Right lobe of liver (tissue), 6 donors: ENCODE results near the gene DLG2. TPM values are rescaled to one million over a fixed set of nuclear protein-coding genes. Genes with fewer than 3 reads are reported as not detected.

Source experiments
- ATAC-seq, 4 donors: fragments of 200-7000 bp; cut with Tn5 transposase; one replicate each; pipeline ENCODE4 v1.9.1; 2020; ENCODE audit warnings: mild to moderate bottlenecking in 4 of 4, moderate library complexity in 4 of 4
- DNase-seq, 3 donors: peaks; one replicate each; pipeline ENCODE4 v3.0.0-alpha.2; 2020
- H3K27ac ChIP-seq, 3 donors: fragments of 200-600 bp; one replicate each; pipeline ENCODE4 v1.8.0; 2022
- H3K27me3 ChIP-seq, 2 donors: fragments of 200-600 bp; one replicate each; pipeline ENCODE4 v1.8.0; 2022
- H3K36me3 ChIP-seq, 4 donors: fragments of 200-600 bp; sonication (generic) in 1 of 4; one replicate each; pipeline versions ENCODE4 v1.5.1 to v1.8.0; 2017 to 2022; ENCODE audit warnings: control low read depth in 1 of 4
- H3K4me1 ChIP-seq, 4 donors: fragments of 200-600 bp; sonication (generic) in 1 of 4; one replicate each; pipeline versions ENCODE4 v1.5.1 to v1.8.0; 2017 to 2022; ENCODE audit warnings: control low read depth in 1 of 4
- H3K4me3 ChIP-seq, 3 donors: fragments of 200-600 bp; one replicate each; pipeline ENCODE4 v1.8.0; 2022
- H3K9me3 ChIP-seq, 4 donors: fragments of 200-600 bp; sonication (generic) in 1 of 4; one replicate each; pipeline versions ENCODE4 v1.5.1 to v1.8.0; 2017 to 2022; ENCODE audit warnings: control low read depth in 1 of 4
- POLR2A ChIP-seq: fragments of 450-650 bp; IDR thresholded peaks from one replicate; pipeline ENCODE4 v1.6.1; 2017; ENCODE audit warnings: antibody characterized with exemption, mild to moderate bottlenecking
- WGBS: methylation state at CpG from one replicate; pipeline ENCODE4 v1.1.6; 2018; ENCODE audit warnings: low coverage, low lambda C conversion rate; ENCODE audit not compliant: insufficient coverage; ENCODE audit errors: missing lambda C conversion rate; 5-methylcytosine and 5-hydroxymethylcytosine counted together
- intact Hi-C, 2 donors: fragments of 100-400 bp; cut with DNase I; formaldehyde crosslinking; loops; one replicate each; pipeline versions ENCODE4 v1.11.2 to v1.14.1; 2022
- total RNA-seq, 6 experiments: library from RNA; depleted of rRNA in 2 of 6; stranded (reverse); fragments of >200 nt in 2 of 6; fragmentation: NEBNext Ultra II Directional in 3 of 6; extraction: Animal tissue kit (Norgen Biotek cat#: 25700) in 3 of 6; gene quantifications; one replicate each; pipeline versions ENCODE4 v1.1.0 to v1.2.4, GENCODE V29; 2016 to 2023
- TF ChIP-seq, protein P1 (sequence below), 4 donors: fragments of 200-600 bp in 3 of 4; fragments of 450-650 bp in 1 of 4; IDR thresholded peaks; one replicate each; pipeline versions ENCODE4 v1.5.1 to v1.8.0; 2016 to 2022; ENCODE audit warnings: antibody characterized with exemption in 4 of 4, mild to moderate bottlenecking in 2 of 4
- donor health status: DM: no; HTN: yes; CAD: no.
- donor health status: DM: no; HTN: no; CAD: no.
- donor health status: DM: no; HTN: no; CAD: no.
- donor health status: DM: no; HTN: yes; CAD: no.
- donor health status: DM: no; HTN: yes; CAD: no.

Gene DLG2
- total RNA-seq, 6 experiments from 2014 or later: 1.2 to 6.4 (median 2.5) TPM

DNA sequence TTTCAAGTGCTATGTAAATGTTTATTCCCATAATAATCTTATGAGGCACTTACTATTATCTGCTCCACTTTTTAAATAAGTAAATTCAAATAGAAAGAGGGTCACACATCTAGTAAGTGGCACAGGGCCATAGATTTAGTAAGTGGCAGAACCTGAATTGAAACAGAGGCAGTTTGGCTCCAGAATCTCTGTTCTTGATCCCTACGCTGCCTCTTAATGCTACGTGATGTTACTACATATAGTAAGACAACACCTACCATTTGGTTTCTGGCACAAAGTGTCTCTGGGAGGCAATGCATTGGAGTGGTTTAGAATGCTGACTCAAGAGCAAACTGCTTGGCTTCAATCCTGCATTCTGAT, 1018.3 kb downstream of the DLG2 start:
- no peaks in the 10 kb centered on the region for H3K27me3 ChIP-seq
- WGBS: 100% methylated on average over 1 of the region's 2 CpGs
- no peak for TF ChIP-seq POLR2A
- TF ChIP-seq, protein P1, sequence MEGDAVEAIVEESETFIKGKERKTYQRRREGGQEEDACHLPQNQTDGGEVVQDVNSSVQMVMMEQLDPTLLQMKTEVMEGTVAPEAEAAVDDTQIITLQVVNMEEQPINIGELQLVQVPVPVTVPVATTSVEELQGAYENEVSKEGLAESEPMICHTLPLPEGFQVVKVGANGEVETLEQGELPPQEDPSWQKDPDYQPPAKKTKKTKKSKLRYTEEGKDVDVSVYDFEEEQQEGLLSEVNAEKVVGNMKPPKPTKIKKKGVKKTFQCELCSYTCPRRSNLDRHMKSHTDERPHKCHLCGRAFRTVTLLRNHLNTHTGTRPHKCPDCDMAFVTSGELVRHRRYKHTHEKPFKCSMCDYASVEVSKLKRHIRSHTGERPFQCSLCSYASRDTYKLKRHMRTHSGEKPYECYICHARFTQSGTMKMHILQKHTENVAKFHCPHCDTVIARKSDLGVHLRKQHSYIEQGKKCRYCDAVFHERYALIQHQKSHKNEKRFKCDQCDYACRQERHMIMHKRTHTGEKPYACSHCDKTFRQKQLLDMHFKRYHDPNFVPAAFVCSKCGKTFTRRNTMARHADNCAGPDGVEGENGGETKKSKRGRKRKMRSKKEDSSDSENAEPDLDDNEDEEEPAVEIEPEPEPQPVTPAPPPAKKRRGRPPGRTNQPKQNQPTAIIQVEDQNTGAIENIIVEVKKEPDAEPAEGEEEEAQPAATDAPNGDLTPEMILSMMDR (IDR thresholded peaks at IDR 0.05): no peak
- intact Hi-C loops: no loop called here
- no peaks in the 10 kb centered on the region for H3K36me3 ChIP-seq
- ATAC-seq (no peak), DNase-seq (no peak)
- no peak overlapping the region for H3K27ac ChIP-seq
- H3K4me3 ChIP-seq: no peak overlapping the region
- H3K9me3 ChIP-seq: no peaks in the 10 kb centered on the region
- H3K4me1 ChIP-seq: no peaks in the 10 kb centered on the region

DNA sequence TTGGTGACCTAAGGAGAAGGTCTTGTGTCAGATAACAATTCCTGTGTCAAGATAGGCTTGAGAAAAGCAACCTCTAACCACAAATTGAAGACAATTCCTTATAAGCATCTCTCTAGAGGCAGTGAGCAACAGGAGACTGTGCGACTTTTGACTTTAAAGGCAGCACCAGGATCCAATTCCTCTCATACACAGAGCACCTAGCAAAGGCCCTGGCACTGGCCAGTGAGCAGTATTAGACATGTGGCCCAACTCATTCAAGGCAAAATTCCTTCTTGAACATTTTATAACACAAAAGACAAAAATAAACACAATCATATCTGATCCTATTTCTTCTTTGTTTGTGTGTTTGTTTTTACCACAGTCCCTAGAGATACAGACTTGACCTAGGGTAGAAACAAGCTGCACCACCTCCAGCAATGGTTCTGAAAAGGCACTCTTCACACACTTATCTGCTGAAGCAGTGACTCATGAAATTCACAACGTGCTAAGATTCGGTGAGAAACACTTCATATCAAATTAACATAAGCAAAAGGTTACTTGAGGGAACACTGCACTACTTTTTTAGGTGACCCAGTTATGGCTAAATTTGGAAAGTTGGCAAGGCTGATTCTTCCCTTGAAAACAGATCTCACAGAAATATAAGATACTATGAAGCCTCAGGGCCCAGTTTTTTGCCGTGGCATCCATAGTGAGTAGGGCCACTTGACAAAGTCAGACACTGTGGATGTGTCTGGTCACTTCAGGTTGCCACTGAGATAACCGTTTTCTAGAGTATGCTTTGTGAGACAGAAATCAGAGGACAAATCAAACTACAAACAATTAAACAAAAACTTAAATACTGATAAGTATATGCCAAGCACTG, 1018.9 kb downstream of the DLG2 start:
- H3K27me3 ChIP-seq: no peaks in the 10 kb centered on the region
- intact Hi-C loops: no loop called here
- no peaks in the 10 kb centered on the region for H3K9me3 ChIP-seq
- no peaks in the 10 kb centered on the region for H3K4me1 ChIP-seq
- no peak for DNase-seq
- TF ChIP-seq, protein P1 (IDR thresholded peaks at IDR 0.05): no peak
- no peak for TF ChIP-seq POLR2A
- 45% methylated on average over 5 of the region's 5 CpGs for WGBS
- no peak overlapping the region for H3K4me3 ChIP-seq
- no peak overlapping the region for H3K27ac ChIP-seq
- ATAC-seq: no peak
- H3K36me3 ChIP-seq: no peaks in the 10 kb centered on the region

DNA sequence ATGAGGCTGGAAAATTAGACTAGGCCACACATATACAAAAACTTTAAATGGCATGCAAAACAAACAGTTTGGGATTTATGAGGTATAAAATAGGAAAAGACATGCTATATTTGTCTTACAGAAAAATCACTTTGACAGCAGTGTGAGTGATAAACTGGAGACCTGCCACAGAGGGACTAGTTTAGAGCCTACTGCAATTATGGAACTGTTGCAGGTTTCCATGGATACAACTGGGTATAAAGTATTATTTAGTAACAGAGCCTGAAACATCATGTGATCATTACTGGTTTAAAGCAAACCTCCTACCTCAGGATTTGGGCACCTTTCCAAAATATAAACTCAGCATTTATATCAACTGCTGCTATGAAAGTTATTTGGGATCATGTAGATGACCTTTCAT, 1032.5 kb downstream of the DLG2 start:
- DNase-seq: no peak
- TF ChIP-seq POLR2A: no peak
- TF ChIP-seq, protein P1 (IDR thresholded peaks at IDR 0.05): no peak

DNA sequence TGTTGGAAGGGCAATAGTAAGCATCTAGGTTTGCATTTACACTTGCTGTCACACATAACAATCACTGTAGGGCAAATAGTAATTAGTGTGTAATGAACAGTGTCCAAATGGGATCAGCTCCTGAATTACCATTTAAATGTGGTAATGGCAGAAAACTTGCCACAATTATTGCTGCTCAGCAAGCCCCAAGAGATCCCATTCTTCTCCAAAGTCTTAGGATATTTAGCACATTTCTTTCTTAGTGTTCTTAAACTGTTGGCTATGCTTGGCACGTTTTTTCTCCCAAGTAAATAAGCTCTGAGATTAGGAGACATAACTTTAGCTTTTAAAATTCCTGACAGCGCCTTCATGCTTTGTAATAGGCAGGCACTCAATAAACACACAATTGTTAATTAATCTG, 1037.0 kb downstream of the DLG2 start:
- Histone ChIP-seq H3K4me1 (no peaks in the 10 kb centered on the region), H3K36me3 (no peaks in the 10 kb centered on the region), H3K27ac (no peak overlapping the region), H3K4me3 (no peak overlapping the region), H3K9me3 (no peaks in the 10 kb centered on the region), H3K27me3 (no peaks in the 10 kb centered on the region)
- intact Hi-C loops: no loop called here
- no peak for TF ChIP-seq POLR2A
- TF ChIP-seq, protein P1 (IDR thresholded peaks at IDR 0.05): no peak
- ATAC-seq (no peak), DNase-seq (no peak)
- WGBS: 37% methylated on average over 2 of the region's 2 CpGs

More for the DNA sequence above, 1032.5 kb downstream of the DLG2 start:
- ATAC-seq: no peak
- no peaks in the 10 kb centered on the region for H3K27me3 ChIP-seq
- H3K4me3 ChIP-seq: no peak overlapping the region
- intact Hi-C loops: no loop called here
- no peaks in the 10 kb centered on the region for H3K36me3 ChIP-seq
- no peaks in the 10 kb centered on the region for H3K4me1 ChIP-seq
- no peaks in the 10 kb centered on the region for H3K9me3 ChIP-seq
- H3K27ac ChIP-seq: no peak overlapping the region
